Endothelial cell of umbilical vein (primary cell): ENCODE results near the gene DDX23. TPM values are rescaled to one million over a fixed set of nuclear protein-coding genes. Genes with fewer than 3 reads are reported as not detected.

Experiments
- BruUV-seq: library from RNA; stranded (reverse); fragments of 400-500 nt; replicated peaks from 2 replicates; lab custom pipeline; 2021; lab: Mats Ljungman, UMichigan
- CTCF ChIA-PET: fragments of 300-600, 350-600 bp; sonication (Branson Sonifier 250); formaldehyde crosslinking; loops from one replicate; lab custom pipeline; 2021; ENCODE audit warnings: antibody characterized with exemption, inconsistent platforms; lab: Charles Lee
- POLR2A ChIA-PET: fragments of 300-600, 350-600 bp; sonication (Branson Sonifier 250); formaldehyde crosslinking; loops from one replicate; lab custom pipeline; 2021; ENCODE audit warnings: antibody characterized with exemption, inconsistent platforms; lab: Charles Lee
- DNase-seq: peaks from one replicate; pipeline ENCODE4 v3.0.0-alpha.2; 2011; ENCODE audit warnings: low read depth, low spot score
- FAIRE-seq: peaks from 2 replicates; lab custom pipeline; 2011; peaks lifted over from hg19 to GRCh38; lab: Jason Lieb, UNC
- H2AFZ ChIP-seq: 2 replicates; pipeline ENCODE4 v1.6.0; 2012; ENCODE audit warnings: low read depth, low read length, control low read depth, inconsistent platforms
- H3K27ac ChIP-seq: 2 replicates; pipeline ENCODE4 v1.5.1; 2011; ENCODE audit warnings: low read depth, mild to moderate bottlenecking, control low read depth, low read length, moderate library complexity; ENCODE audit not compliant: insufficient read depth
- H3K27me3 ChIP-seq, 2 experiments: 2 replicates each; pipeline versions ENCODE4 v1.6.0 to v1.6.1; 2011; ENCODE audit warnings: low read length in 2 of 2, mixed read lengths in 1 of 2; ENCODE audit not compliant: control insufficient read depth in 2 of 2, insufficient read depth in 2 of 2
- H3K36me3 ChIP-seq, 2 experiments: 2 replicates in 1 of 2; 3 replicates in 1 of 2; pipeline ENCODE4 v1.5.1; 2011; ENCODE audit warnings: low read length in 2 of 2, mild to moderate bottlenecking in 1 of 2, moderate library complexity in 1 of 2; ENCODE audit not compliant: control insufficient read depth in 2 of 2, insufficient read depth in 2 of 2; ENCODE audit errors: extremely low read depth in 1 of 2
- H3K4me1 ChIP-seq: 3 replicates; pipeline ENCODE4 v1.5.1; 2011; ENCODE audit warnings: mild to moderate bottlenecking, low read length; ENCODE audit not compliant: control insufficient read depth, insufficient read depth; ENCODE audit errors: extremely low read depth
- H3K4me2 ChIP-seq: 2 replicates; pipeline ENCODE4 v1.6.1; 2011; ENCODE audit warnings: low read length, control low read depth, mixed read lengths; ENCODE audit not compliant: insufficient read depth
- H3K4me3 ChIP-seq, 3 experiments: fragments of 200-600 bp in 1 of 3; sonication (generic), shearing (Covaris generic) in 1 of 3; replicated peaks in 1 of 3; 2 replicates each; pipeline ENCODE4 v1.5.1; 2011 to 2016; ENCODE audit warnings: control low read depth in 3 of 3, low read length in 3 of 3, mild to moderate bottlenecking in 2 of 3, inconsistent platforms in 1 of 3, low read depth in 1 of 3, moderate library complexity in 1 of 3; ENCODE audit not compliant: insufficient read depth in 1 of 3
- H3K79me2 ChIP-seq: 2 replicates; pipeline ENCODE4 v1.6.0; 2012; ENCODE audit warnings: low read length, inconsistent platforms; ENCODE audit not compliant: control insufficient read depth, insufficient read depth
- H3K9ac ChIP-seq: replicated peaks from 2 replicates; pipeline ENCODE3; 2011; ENCODE audit warnings: low read length, control low read depth; ENCODE audit not compliant: insufficient read depth; ENCODE audit errors: extremely low read depth
- H3K9me1 ChIP-seq: replicated peaks from 3 replicates; pipeline ENCODE4 v1.6.0; 2011; ENCODE audit warnings: mild to moderate bottlenecking, low read length; ENCODE audit not compliant: control insufficient read depth, insufficient read depth; ENCODE audit errors: extremely low read depth
- H3K9me3 ChIP-seq: replicated peaks from 2 replicates; pipeline ENCODE4 v1.5.1; 2012; ENCODE audit warnings: low read length, inconsistent platforms; ENCODE audit not compliant: control insufficient read depth, insufficient read depth
- H4K20me1 ChIP-seq: replicated peaks from 2 replicates; pipeline ENCODE3; 2011; ENCODE audit warnings: mild to moderate bottlenecking, low read length; ENCODE audit not compliant: control insufficient read depth, insufficient read depth; ENCODE audit errors: extremely low read depth
- CTCF ChIP-seq, 2 donors: IDR thresholded peaks; 1 replicate in 1 of 2; 2 replicates in 1 of 2; pipeline ENCODE4 v1.5.1; 2011; ENCODE audit warnings: low read length in 2 of 2, mild to moderate bottlenecking in 2 of 2, moderate library complexity in 2 of 2, control low read depth in 1 of 2, inconsistent platforms in 1 of 2, low read depth in 1 of 2; ENCODE audit not compliant: insufficient read depth in 1 of 2; ENCODE audit errors: extremely low read depth in 1 of 2
- EZH2 ChIP-seq: IDR thresholded peaks from 2 replicates; pipeline ENCODE4 v1.6.1; 2012; ENCODE audit warnings: borderline replicate concordance, low read depth, mild to moderate bottlenecking, moderate library complexity, low read length, inconsistent platforms; ENCODE audit not compliant: severe bottlenecking
- FOS ChIP-seq: IDR thresholded peaks from 2 replicates; pipeline ENCODE4 v1.6.1; 2011; ENCODE audit warnings: mild to moderate bottlenecking, low read length, moderate library complexity, borderline replicate concordance; ENCODE audit not compliant: insufficient read depth
- GATA2 ChIP-seq: IDR thresholded peaks from 2 replicates; pipeline ENCODE4 v1.7.0; 2011; ENCODE audit warnings: low read depth, mild to moderate bottlenecking, moderate library complexity, mixed read lengths, low read length; ENCODE audit not compliant: insufficient read length, insufficient read depth
- JUN ChIP-seq: IDR thresholded peaks from 2 replicates; pipeline ENCODE4 v1.6.1; 2011; ENCODE audit warnings: borderline replicate concordance, low read depth; ENCODE audit not compliant: insufficient read length, insufficient read depth
- MAX ChIP-seq: IDR thresholded peaks from 2 replicates; pipeline ENCODE4 v1.6.1; 2011; ENCODE audit not compliant: insufficient read depth, insufficient read length
- MYC ChIP-seq: IDR thresholded peaks from one replicate; pipeline ENCODE4 v1.6.1; 2011; ENCODE audit warnings: mild to moderate bottlenecking, low read depth, low read length
- POLR2A ChIP-seq: IDR thresholded peaks from 2 replicates; pipeline ENCODE4 v1.6.1; 2012; ENCODE audit warnings: low read depth, mild to moderate bottlenecking, control low read depth, low read length
- POLR2AphosphoS5 ChIP-seq: IDR thresholded peaks from 2 replicates; pipeline ENCODE4 v1.6.1; 2012; ENCODE audit warnings: low read depth, mild to moderate bottlenecking, control low read depth, low read length, moderate library complexity; ENCODE audit not compliant: insufficient read depth
- dilution Hi-C: fragments of 300-500 bp; cut with MboI; formaldehyde crosslinking; loops from one replicate; pipeline ENCODE4 v1.15.0; 2019; ENCODE audit warnings: low sequenced_read_pairs; ENCODE audit not compliant: extremely low pct_ligation_motif_present
- intact Hi-C: fragments of 100-400 bp; cut with micrococcal nuclease; formaldehyde crosslinking; loops from one replicate; pipeline ENCODE4 v1.10.0; 2022
- polyA plus RNA-seq, 4 experiments: library from polyadenylated mRNA; depleted of rRNA in 3 of 4; stranded (reverse) in 3 of 4; unstranded in 1 of 4; fragments of >200 nt; gene quantifications; 2 replicates each; pipeline versions ENCODE4 v1.2.1 to v1.2.3, GENCODE V29; 2011 to 2012; ENCODE audit warnings: missing spikeins in 1 of 4
- total RNA-seq: library from RNA; stranded (reverse); gene quantifications from 2 replicates; pipeline ENCODE4 v1.2.3, GENCODE V29; 2021

The DDX23 gene
- total and polyA plus RNA-seq, 2 donors (not counting 3 experiments of a cell fraction or from before 2014, with no cell fraction given): 56.0 to 107 TPM

- dilution Hi-C loops: no loop called here
- TF ChIP-seq EZH2: no peak
- TF ChIP-seq POLR2AphosphoS5: no peak
- no peak for TF ChIP-seq CTCF (IDR thresholded peaks at IDR 0.05; ENCODE audit: extremely low read depth in 1 of 2, insufficient read depth in 1 of 2, low read depth in 1 of 2, low read length in 2 of 2)
- no peak for TF ChIP-seq MYC
- no peak for TF ChIP-seq FOS
- TF ChIP-seq JUN: no peak
- no peak for TF ChIP-seq POLR2A
- no peak for TF ChIP-seq MAX
- TF ChIP-seq GATA2: no peak
- no peaks in the 10 kb centered on the region for H3K27me3 ChIP-seq
- no peak overlapping the region for H3K4me3 ChIP-seq
- H3K9ac ChIP-seq: no peak overlapping the region
- H2AFZ ChIP-seq: no peak overlapping the region
- peaks cover 31 to 52% of the 10 kb centered on the region in 2 experiments for H3K36me3 ChIP-seq
- no peaks in the 10 kb centered on the region for H3K79me2 ChIP-seq
- H3K9me1 ChIP-seq: no peaks in the 10 kb centered on the region
- H3K4me1 ChIP-seq: no peaks in the 10 kb centered on the region
- intact Hi-C loops: no loop called here
- FAIRE-seq (no peak), DNase-seq (no peak)
- H3K27ac ChIP-seq: no peak overlapping the region
- ChIA-PET POLR2A (no interaction called here), CTCF (interaction anchor here (1.2 kb wide), 1 partner anchor 66 kb away, joined by 4 read pairs; a partner anchor contains a TSS)
- no peaks in the 10 kb centered on the region for H4K20me1 ChIP-seq
- BruUV-seq: no TSS peak
- H3K4me2 ChIP-seq: no peak overlapping the region
- H3K9me3 ChIP-seq: no peaks in the 10 kb centered on the region
Measured at GRCh38 chr12:48838048-48838447, 13.9 kb downstream of the DDX23 start.
